Mononuclear cell (primary cell): Measurements from ENCODE around the gene ACBD7. TPM values are rescaled to one million over a fixed set of nuclear protein-coding genes. Genes with fewer than 3 reads are reported as not detected.

Experiments used
- H3K27me3 ChIP-seq: 2 replicates; pipeline ENCODE4 v1.6.0; 2011; ENCODE audit warnings: low read length, control low read depth; ENCODE audit not compliant: insufficient read depth
- H3K4me1 ChIP-seq: 2 replicates; pipeline ENCODE4 v1.5.1; 2011; ENCODE audit warnings: mild to moderate bottlenecking, low read length, control low read depth; ENCODE audit not compliant: insufficient read depth
- H3K4me3 ChIP-seq: 2 replicates; pipeline ENCODE4 v1.5.1; 2011; ENCODE audit warnings: mild to moderate bottlenecking, low read length, moderate library complexity
- H3K9me3 ChIP-seq: 2 replicates; pipeline ENCODE4 v1.5.1; 2011; ENCODE audit warnings: low read depth, mild to moderate bottlenecking, control low read depth, low read length
- total RNA-seq: library from RNA; depleted of rRNA; stranded (reverse); fragments of >200 nt; gene quantifications from one replicate; pipeline ENCODE4 v1.2.3, GENCODE V29; 2012

ACBD7 gene
- 0.42 TPM for total RNA-seq

- no peaks in the 10 kb centered on the region for H3K9me3 ChIP-seq
- H3K27me3 ChIP-seq: no peaks in the 10 kb centered on the region
- H3K4me1 ChIP-seq: peaks cover 9% of the 10 kb centered on the region
- H3K4me3 ChIP-seq: peak within 1 kb of the TSS; percentile 14
Observed at GRCh38 chr10:15088428-15089261, at the start of gene ACBD7. Gene ACBD7 (minus strand): TSS chr10:15088776. CDS start chr10:15088728, 48 bp downstream.

- H3K27me3 ChIP-seq: no peaks in the 10 kb centered on the region
- H3K4me1 ChIP-seq: peaks cover 14% of the 10 kb centered on the region
- H3K4me3 ChIP-seq: no peak overlapping the region
- no peaks in the 10 kb centered on the region for H3K9me3 ChIP-seq
Observed at GRCh38 chr10:15137636-15138035, 49.1 kb upstream of the ACBD7 start.

GRCh38 chr10:15137036-15137359, 48.4 kb upstream of the ACBD7 start:
- Histone ChIP-seq H3K27me3 (no peaks in the 10 kb centered on the region), H3K4me3 (no peak overlapping the region), H3K4me1 (peaks cover 10% of the 10 kb centered on the region), H3K9me3 (no peaks in the 10 kb centered on the region)

- Histone ChIP-seq H3K4me3 (no peak overlapping the region), H3K27me3 (no peaks in the 10 kb centered on the region)
Observed at GRCh38 chr10:15136129-15137035, 47.8 kb upstream of the ACBD7 start.

GRCh38 chr10:15131330-15131729, 42.8 kb upstream of the ACBD7 start:
- Histone ChIP-seq H3K4me1 (no peaks in the 10 kb centered on the region), H3K4me3 (no peak overlapping the region), H3K9me3 (no peaks in the 10 kb centered on the region)

More at GRCh38 chr10:15136129-15137035, 47.8 kb upstream of the ACBD7 start:
- H3K9me3 ChIP-seq: no peaks in the 10 kb centered on the region
- H3K4me1 ChIP-seq: peaks cover 10% of the 10 kb centered on the region

GRCh38 chr10:15124908-15125307, 36.3 kb upstream of the ACBD7 start:
- Histone ChIP-seq H3K4me3 (no peak overlapping the region), H3K4me1 (no peaks in the 10 kb centered on the region), H3K27me3 (no peaks in the 10 kb centered on the region), H3K9me3 (no peaks in the 10 kb centered on the region)

More at GRCh38 chr10:15131330-15131729, 42.8 kb upstream of the ACBD7 start:
- no peaks in the 10 kb centered on the region for H3K27me3 ChIP-seq

GRCh38 chr10:15124190-15124589, 35.6 kb upstream of the ACBD7 start:
- Histone ChIP-seq H3K9me3 (no peaks in the 10 kb centered on the region), H3K27me3 (no peaks in the 10 kb centered on the region), H3K4me3 (no peak overlapping the region), H3K4me1 (no peaks in the 10 kb centered on the region)

DNA sequence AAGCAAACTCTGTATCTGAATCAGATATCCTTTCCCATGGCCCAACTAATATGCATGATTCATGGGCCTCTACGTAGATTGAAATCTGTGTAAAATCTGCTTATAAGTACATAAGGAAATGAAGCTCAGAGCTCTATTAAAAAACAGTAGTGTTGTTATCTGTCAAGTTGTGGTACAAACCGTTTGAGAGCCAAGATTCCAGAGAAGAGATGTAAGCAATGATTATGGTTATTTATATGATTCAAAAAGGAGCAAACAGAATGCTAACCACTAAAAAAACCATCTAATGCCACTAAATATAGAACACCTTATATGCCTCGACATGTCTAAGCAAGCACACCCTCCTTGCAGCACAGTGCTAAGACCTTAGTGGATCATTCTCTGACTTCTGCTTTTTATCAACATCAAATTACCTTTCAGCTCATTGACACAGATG, 35.2 kb upstream of the ACBD7 start:
- Histone ChIP-seq H3K9me3 (no peaks in the 10 kb centered on the region), H3K4me3 (no peak overlapping the region), H3K27me3 (no peaks in the 10 kb centered on the region), H3K4me1 (no peaks in the 10 kb centered on the region)

DNA sequence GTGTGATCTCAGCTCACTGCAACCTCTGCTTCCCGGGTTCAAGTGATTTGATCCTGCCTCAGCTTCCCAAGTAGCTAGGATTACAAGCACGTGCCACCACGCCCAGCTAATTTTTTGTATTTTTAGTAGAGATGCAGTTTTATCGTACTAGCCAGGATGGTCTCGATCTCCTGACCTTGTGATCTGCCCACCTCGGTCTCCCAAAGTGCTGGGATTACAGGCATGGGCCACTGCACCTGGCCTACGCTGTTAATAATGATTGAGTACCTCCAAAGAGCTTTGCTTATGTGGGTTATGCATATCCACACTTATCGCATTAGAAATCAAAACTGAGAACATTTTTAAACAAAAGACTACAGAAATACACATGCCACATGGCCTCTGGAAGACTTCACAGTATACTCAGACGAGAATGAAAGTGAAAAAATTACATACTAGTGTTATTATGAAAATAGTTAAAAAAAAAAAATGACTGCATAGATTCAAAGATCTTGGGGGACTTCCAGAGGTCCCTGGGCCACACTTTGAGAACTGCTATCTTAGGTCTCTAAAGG, 34.0 kb upstream of the ACBD7 start:
- Histone ChIP-seq H3K27me3 (no peaks in the 10 kb centered on the region), H3K4me3 (no peak overlapping the region), H3K4me1 (no peaks in the 10 kb centered on the region), H3K9me3 (no peaks in the 10 kb centered on the region)

GRCh38 chr10:15121707-15122106, 33.1 kb upstream of the ACBD7 start:
- Histone ChIP-seq H3K27me3 (no peaks in the 10 kb centered on the region), H3K4me3 (no peak overlapping the region), H3K4me1 (no peaks in the 10 kb centered on the region), H3K9me3 (no peaks in the 10 kb centered on the region)

GRCh38 chr10:15120523-15120922, 31.9 kb upstream of the ACBD7 start:
- H3K27me3 ChIP-seq: no peaks in the 10 kb centered on the region
- H3K9me3 ChIP-seq: no peaks in the 10 kb centered on the region
- no peak overlapping the region for H3K4me3 ChIP-seq
- no peaks in the 10 kb centered on the region for H3K4me1 ChIP-seq

- Histone ChIP-seq H3K4me3 (no peak overlapping the region), H3K27me3 (no peaks in the 10 kb centered on the region), H3K4me1 (no peaks in the 10 kb centered on the region), H3K9me3 (no peaks in the 10 kb centered on the region)
Observed at GRCh38 chr10:15118615-15119014, 30.0 kb upstream of the ACBD7 start.

GRCh38 chr10:15116225-15116624, 27.6 kb upstream of the ACBD7 start:
- Histone ChIP-seq H3K4me3 (no peak overlapping the region), H3K27me3 (no peaks in the 10 kb centered on the region), H3K9me3 (no peaks in the 10 kb centered on the region), H3K4me1 (no peaks in the 10 kb centered on the region)

- no peaks in the 10 kb centered on the region for H3K4me1 ChIP-seq
- no peaks in the 10 kb centered on the region for H3K9me3 ChIP-seq
- H3K27me3 ChIP-seq: no peaks in the 10 kb centered on the region
- no peak overlapping the region for H3K4me3 ChIP-seq
Observed at GRCh38 chr10:15113766-15114165, 25.2 kb upstream of the ACBD7 start.

GRCh38 chr10:15112657-15113056, 24.1 kb upstream of the ACBD7 start:
- H3K9me3 ChIP-seq: no peaks in the 10 kb centered on the region
- H3K4me1 ChIP-seq: no peaks in the 10 kb centered on the region
- H3K27me3 ChIP-seq: no peaks in the 10 kb centered on the region
- H3K4me3 ChIP-seq: no peak overlapping the region
